GM23338 (cell line): ENCODE data around the gene KCNA2.

Experiments
- POLR2AphosphoS5 ChIP-seq: IDR thresholded peaks from 2 replicates; pipeline ENCODE4 v1.6.1; 2016; ENCODE audit warnings: antibody characterized with exemption, low read depth
- TF ChIP-seq, protein P1 (sequence below), 2 experiments: fragments of 200-600 bp in 1 of 2; sonication (generic) in 1 of 2; conservative IDR thresholded peaks; 2 replicates each; pipeline versions ENCODE4 v1.5.1 to v1.6.1; 2016 to 2017; ENCODE audit warnings: antibody characterized with exemption in 2 of 2, low read depth in 2 of 2, mild to moderate bottlenecking in 2 of 2, moderate library complexity in 1 of 2

DNA sequence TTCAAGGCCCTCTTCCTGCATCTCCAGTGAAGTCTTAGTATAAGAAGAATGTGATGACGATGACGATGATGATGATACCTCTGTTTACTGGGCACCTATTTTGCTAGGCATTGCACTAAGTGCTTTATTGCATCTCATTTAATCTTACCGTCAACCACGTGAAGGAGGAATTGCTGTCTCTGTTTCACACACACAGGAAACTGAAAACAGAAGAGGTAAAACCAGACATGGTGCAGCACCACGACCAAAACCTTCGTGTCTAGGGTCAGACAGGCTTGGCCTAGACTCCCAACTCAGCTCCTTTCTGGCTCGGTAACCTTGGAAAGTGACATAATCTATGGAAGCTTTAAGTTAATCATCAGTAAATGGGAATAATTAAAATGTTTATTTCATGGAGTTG lies 20.7 kb upstream of the KCNA2 start:
- TF ChIP-seq POLR2AphosphoS5, result no peak
- TF ChIP-seq, protein P1, sequence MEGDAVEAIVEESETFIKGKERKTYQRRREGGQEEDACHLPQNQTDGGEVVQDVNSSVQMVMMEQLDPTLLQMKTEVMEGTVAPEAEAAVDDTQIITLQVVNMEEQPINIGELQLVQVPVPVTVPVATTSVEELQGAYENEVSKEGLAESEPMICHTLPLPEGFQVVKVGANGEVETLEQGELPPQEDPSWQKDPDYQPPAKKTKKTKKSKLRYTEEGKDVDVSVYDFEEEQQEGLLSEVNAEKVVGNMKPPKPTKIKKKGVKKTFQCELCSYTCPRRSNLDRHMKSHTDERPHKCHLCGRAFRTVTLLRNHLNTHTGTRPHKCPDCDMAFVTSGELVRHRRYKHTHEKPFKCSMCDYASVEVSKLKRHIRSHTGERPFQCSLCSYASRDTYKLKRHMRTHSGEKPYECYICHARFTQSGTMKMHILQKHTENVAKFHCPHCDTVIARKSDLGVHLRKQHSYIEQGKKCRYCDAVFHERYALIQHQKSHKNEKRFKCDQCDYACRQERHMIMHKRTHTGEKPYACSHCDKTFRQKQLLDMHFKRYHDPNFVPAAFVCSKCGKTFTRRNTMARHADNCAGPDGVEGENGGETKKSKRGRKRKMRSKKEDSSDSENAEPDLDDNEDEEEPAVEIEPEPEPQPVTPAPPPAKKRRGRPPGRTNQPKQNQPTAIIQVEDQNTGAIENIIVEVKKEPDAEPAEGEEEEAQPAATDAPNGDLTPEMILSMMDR (conservative IDR thresholded peaks at IDR 0.05; ENCODE audit: low read depth in 2 of 2), result no peak
